Stomach smooth muscle (tissue), 2 donors: Measurements from ENCODE around the gene TRIM47.
A peak's percentile ranks its signal among the peaks of the same experiment; 100 is the strongest.
"Not testable (repeated sequence)": the region's sequence is repeated elsewhere in the genome, so short reads cannot be mapped to it uniquely, and the experiment has no call there.

Experiments used
- H3K27ac ChIP-seq: one replicate; pipeline ENCODE4 v1.7.0; 2013; ENCODE audit warnings: mild to moderate bottlenecking, low read length, inconsistent platforms
- H3K27me3 ChIP-seq, 2 donors: one replicate each; pipeline ENCODE4 v1.7.0; 2013; ENCODE audit warnings: low read length in 2 of 2; ENCODE audit not compliant: insufficient read depth in 2 of 2, control insufficient read depth in 1 of 2
- H3K36me3 ChIP-seq, 2 donors: one replicate each; pipeline ENCODE4 v1.7.0; 2013; ENCODE audit warnings: low read length in 2 of 2; ENCODE audit not compliant: control insufficient read depth in 2 of 2, insufficient read depth in 2 of 2
- H3K4me1 ChIP-seq: one replicate; pipeline ENCODE4 v1.7.0; 2013; ENCODE audit warnings: low read length; ENCODE audit not compliant: control insufficient read depth, insufficient read depth
- H3K4me3 ChIP-seq, 2 donors: one replicate each; pipeline ENCODE4 v1.7.0; 2013; ENCODE audit warnings: low read length in 2 of 2
- H3K9ac ChIP-seq, 2 donors: one replicate each; pipeline ENCODE4 v1.7.0; 2013; ENCODE audit warnings: low read length in 2 of 2, mild to moderate bottlenecking in 1 of 2
- H3K9me3 ChIP-seq, 2 donors: one replicate each; pipeline ENCODE4 v1.7.0; 2013; ENCODE audit warnings: low read length in 2 of 2; ENCODE audit not compliant: control insufficient read depth in 2 of 2
- donor health status: healthy.
- donor health status: Pancreatic carcinoma.

The TRIM47 gene

DNA sequence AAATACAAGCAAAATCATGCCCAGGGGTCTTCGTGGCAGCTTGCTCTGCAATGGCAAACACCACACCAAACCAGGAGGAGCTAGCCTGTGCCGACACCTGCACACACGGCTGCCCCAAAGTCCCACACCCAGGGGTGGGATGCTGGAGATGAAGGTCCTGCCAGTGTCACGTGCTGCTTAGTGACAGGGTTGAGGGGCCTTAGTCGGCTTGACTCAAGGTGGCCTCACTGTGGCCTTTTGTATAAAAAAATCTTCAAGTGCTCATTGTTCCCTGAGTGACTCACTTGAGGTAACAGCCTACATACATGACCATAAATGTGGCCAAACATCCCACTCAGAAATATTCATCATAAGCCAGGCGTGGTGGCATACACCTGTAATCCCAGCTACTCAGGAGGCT is 11.1 kb upstream of the TRIM47 start:
- no peaks in the 10 kb centered on the region for H3K27me3 ChIP-seq
- H3K9me3 ChIP-seq = no peaks in the 10 kb centered on the region
- H3K36me3 ChIP-seq = peaks cover 16 to 21% of the 10 kb centered on the region in 2 donors
- no peak overlapping the region for H3K9ac ChIP-seq
- H3K27ac ChIP-seq = no peak overlapping the region
- H3K4me3 ChIP-seq = no peak overlapping the region
- peaks cover 14% of the 10 kb centered on the region for H3K4me1 ChIP-seq

GRCh38 chr17:75888484-75888883 is 10.1 kb upstream of the TRIM47 start:
- Histone ChIP-seq H3K9ac (no peak overlapping the region), H3K4me3 (no peak overlapping the region), H3K27ac (no peak overlapping the region), H3K4me1 (peaks cover 7% of the 10 kb centered on the region), H3K9me3 (no peaks in the 10 kb centered on the region), H3K36me3 (peaks cover 16 to 21% of the 10 kb centered on the region in 2 donors), H3K27me3 (no peaks in the 10 kb centered on the region)

GRCh38 chr17:75885860-75886259 is 7.5 kb upstream of the TRIM47 start:
- H3K4me1 ChIP-seq, H3K9ac ChIP-seq, H3K4me3 ChIP-seq, H3K27me3 ChIP-seq, H3K9me3 ChIP-seq, H3K27ac ChIP-seq: not testable (repeated sequence)
- peaks cover 10 to 12% of the 10 kb centered on the region in 2 donors for H3K36me3 ChIP-seq

DNA sequence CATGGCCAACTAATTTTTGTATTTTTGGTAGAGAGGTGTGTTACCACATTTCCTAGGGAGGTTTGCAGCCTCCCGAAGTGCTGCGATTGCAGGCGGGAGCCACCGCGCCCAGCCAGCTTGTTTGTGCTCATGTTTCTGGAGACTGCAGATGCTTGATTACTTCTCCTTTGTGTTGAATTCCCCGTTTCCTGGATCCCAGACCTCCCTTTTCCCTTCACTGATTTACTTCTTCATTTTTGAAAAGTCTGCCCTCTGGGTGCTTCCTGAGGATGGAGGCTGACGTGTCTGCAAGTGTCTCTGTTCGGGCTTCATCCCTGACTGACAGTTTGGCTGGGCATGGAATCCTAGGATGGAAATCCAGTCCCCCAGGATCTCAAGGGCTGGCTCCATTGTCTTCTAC is 7.0 kb upstream of the TRIM47 start:
- Histone ChIP-seq H3K9me3 (no peaks in the 10 kb centered on the region), H3K27ac (no peak overlapping the region), H3K27me3 (no peaks in the 10 kb centered on the region), H3K9ac (no peak overlapping the region), H3K36me3 (peaks cover 7 to 9% of the 10 kb centered on the region in 2 donors), H3K4me3 (no peak overlapping the region), H3K4me1 (no peaks in the 10 kb centered on the region)

GRCh38 chr17:75881678-75882454 is 3.5 kb upstream of the TRIM47 start:
- Histone ChIP-seq H3K27me3 (no peaks in the 10 kb centered on the region), H3K36me3 (no peaks in the 10 kb centered on the region), H3K27ac (no peak overlapping the region), H3K9ac (no peak overlapping the region), H3K4me3 (no peak overlapping the region), H3K9me3 (no peaks in the 10 kb centered on the region), H3K4me1 (peaks cover 10% of the 10 kb centered on the region)

DNA sequence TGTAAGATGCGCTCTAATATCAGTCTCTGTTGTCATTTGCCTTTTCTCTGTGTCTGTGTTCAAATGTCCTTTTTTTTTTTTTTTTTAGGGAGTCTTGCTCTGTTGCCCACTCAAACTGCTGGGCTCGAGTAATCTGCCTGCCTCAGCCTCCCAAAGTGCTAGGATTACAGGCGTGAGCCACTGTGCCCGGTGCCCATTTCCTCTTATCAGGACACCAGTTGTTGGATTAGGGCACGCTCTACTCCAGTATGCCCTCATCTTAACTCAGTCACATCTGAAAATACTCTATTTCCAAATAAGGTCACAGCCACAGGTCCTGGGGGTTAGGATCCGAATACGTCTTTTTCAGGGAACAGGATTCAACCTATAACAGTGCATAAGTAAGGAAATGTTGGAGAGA is 1.9 kb upstream of the TRIM47 start:
- peaks cover 0 to 2% of the 10 kb centered on the region in 2 donors for H3K36me3 ChIP-seq
- no peak overlapping the region for H3K4me3 ChIP-seq
- no peaks in the 10 kb centered on the region for H3K27me3 ChIP-seq
- H3K4me1 ChIP-seq = peaks cover 26% of the 10 kb centered on the region
- H3K9me3 ChIP-seq = no peaks in the 10 kb centered on the region
- H3K27ac ChIP-seq = no peak overlapping the region
- no peak overlapping the region for H3K9ac ChIP-seq

DNA sequence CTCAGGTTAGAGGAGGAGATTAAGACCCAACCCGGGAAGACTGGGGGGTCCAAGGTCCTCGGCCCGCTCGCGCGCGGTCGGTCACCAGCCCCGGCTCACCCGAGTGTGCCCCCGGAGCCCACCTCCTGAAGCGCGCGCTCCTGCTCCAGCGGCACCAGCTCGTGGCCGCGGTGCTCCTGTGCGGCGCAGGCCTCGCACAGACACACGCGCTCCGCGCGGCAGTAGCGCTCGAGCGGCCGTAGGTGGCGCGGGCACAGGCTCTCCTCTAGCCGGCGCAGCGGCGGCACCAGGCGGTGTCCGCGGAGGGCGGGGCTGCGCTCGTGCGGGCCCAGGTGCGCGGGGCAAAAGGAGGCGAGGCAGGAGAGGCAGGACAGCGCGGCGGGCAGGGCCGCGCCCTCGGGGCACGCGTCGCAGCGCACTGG is 618 bp downstream of the TRIM47 start:
- Histone ChIP-seq H3K27ac (peak overlapping the region; percentile 93), H3K9me3 (no peaks in the 10 kb centered on the region), H3K9ac (peak overlapping the region; percentile 84 to 99), H3K27me3 (no peaks in the 10 kb centered on the region), H3K36me3 (peaks cover 4 to 12% of the 10 kb centered on the region in 2 donors), H3K4me1 (peaks cover 51% of the 10 kb centered on the region), H3K4me3 (peak overlapping the region; percentile 70 to 88)

DNA sequence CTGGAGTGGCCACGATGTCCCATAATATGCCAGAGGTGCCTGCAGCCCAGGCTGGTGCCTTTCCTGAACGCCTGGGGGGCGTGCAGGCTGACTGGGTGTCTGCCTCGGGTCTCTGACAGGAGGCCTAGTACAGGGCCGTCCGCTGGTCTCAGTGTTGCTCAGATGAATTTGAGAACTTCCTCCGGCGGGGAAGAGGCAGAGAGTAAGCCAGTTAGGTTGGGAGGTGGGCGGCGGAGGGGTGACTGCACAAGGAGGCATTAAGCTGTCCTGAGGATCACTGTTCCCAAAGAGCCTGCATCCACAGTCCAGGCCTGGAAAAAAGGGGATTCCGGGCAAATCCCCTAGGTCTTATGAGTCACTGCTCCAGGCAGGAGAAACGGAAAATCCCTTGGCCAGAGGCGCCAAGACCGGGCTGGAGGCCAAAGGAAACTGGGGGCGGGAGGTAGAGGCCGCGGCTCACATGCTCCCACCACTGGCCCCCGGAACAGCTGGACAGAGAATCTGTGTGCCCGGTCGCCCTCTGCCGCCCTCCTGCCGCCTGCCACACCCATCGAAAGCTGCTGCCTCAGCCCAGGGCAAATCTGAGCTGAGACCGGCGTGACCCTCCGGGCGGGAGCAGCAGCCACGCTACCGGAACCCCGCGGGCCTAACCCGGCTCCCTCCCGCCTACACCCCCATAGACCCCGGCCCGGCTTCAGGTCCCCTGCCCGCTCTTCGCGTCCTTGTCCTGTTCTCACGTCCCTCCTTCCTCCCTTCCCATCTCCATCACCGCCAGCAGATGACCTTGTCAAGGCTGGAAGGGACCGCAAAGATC is 1.2 kb downstream of the TRIM47 start:
- peaks cover 57% of the 10 kb centered on the region for H3K4me1 ChIP-seq
- no peaks in the 10 kb centered on the region for H3K9me3 ChIP-seq
- peak overlapping the region; percentile 70 to 88 for H3K4me3 ChIP-seq
- H3K36me3 ChIP-seq = peaks cover 4 to 12% of the 10 kb centered on the region in 2 donors
- H3K27ac ChIP-seq = peak overlapping the region; percentile 93
- no peaks in the 10 kb centered on the region for H3K27me3 ChIP-seq
- peak overlapping the region; percentile 84 to 99 for H3K9ac ChIP-seq

DNA sequence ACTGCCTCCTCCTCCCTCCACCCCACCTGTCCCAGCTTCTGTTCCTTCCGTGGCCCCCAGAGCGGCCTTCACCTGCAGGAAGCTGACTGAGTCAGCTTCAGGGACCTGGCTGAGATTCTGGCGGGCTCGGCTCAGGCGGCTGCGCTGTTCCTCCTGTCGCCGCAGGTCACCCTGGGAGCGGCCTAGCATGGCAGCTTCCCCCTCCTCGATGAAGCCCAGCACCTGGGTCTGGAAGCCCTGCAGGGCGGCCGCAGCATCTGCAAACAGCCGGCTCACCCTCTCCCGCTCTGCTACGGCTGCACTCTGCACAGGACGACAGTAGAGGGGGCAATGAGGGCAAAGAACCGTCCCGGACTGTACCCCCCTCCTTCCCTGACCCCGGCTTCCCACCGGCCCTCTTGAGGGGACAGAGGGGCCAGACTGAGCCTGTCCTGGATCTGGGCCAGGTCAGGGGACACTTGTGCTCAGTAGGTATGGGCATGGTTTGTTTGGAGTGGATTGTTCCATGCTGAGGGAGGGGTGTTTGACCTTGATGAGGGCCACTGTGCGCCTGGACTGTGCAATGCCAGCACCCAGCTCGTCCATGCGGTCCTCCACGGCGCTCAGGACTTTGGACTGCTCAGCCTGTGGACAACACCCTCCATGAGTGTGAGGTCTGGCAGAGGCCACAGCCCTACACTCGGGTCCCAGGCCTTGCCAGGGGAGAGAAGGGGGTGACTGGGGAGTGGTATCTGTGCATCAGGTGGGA is 2.0 kb downstream of the TRIM47 start:
- Histone ChIP-seq H3K9me3 (no peaks in the 10 kb centered on the region), H3K27me3 (no peaks in the 10 kb centered on the region), H3K27ac (peak overlapping the region; percentile 93), H3K9ac (peak overlapping the region; percentile 84 to 99), H3K36me3 (peaks cover 4 to 12% of the 10 kb centered on the region in 2 donors), H3K4me3 (peak overlapping the region; percentile 70 to 88), H3K4me1 (peaks cover 57% of the 10 kb centered on the region)

- peak overlapping the region; percentile 70 to 88 for H3K4me3 ChIP-seq
Measured at GRCh38 chr17:75875940-75876189, 2.5 kb downstream of the TRIM47 start.

More at GRCh38 chr17:75875940-75876189, 2.5 kb downstream of the TRIM47 start:
- Histone ChIP-seq H3K4me1 (peaks cover 58% of the 10 kb centered on the region), H3K9me3 (no peaks in the 10 kb centered on the region), H3K27ac (peak overlapping the region; percentile 93), H3K36me3 (peaks cover 4 to 12% of the 10 kb centered on the region in 2 donors), H3K9ac (peak overlapping the region; percentile 47 to 99), H3K27me3 (no peaks in the 10 kb centered on the region)
